Measurements from ENCODE around the gene PTPN5. TPM values are rescaled to one million over a fixed set of nuclear protein-coding genes. Genes with fewer than 3 reads are reported as not detected.

The PTPN5 gene
- total RNA-seq, 2 experiments from 2014 or later, result not detected

Other genes with a start within 250 kb of the PTPN5 start
- gene UEVLD, start 203.1 kb downstream of the PTPN5 start, total RNA-seq, result 10 to 100 TPM; 17.2 to 23.3 TPM
- gene MISFA, start 192.0 kb downstream of the PTPN5 start, total RNA-seq, result 1 to 10 TPM in 1 of 2 experiments, under 1 TPM in 1; 0.85 to 1.8 TPM
- gene SPTY2D1, start 157.5 kb downstream of the PTPN5 start, total RNA-seq, result 10 to 100 TPM; 23.8 to 34.7 TPM
- gene TMEM86A, start 93.0 kb downstream of the PTPN5 start, total RNA-seq, result under 1 TPM; 0.93 to 0.98 TPM
- gene IGSF22, start 65.6 kb downstream of the PTPN5 start, total RNA-seq, result under 1 TPM; 0.35 to 0.64 TPM
- not detected for gene MRGPRX1, start 147.6 kb upstream of the PTPN5 start, total RNA-seq